HG02943 (cell line): ENCODE data around the gene DUSP16.
"Not testable (repeated sequence)": the region's sequence is repeated elsewhere in the genome, so short reads cannot be mapped to it uniquely, and the experiment has no call there.

Source experiments
- ATAC-seq: cut with Tn5 transposase; IDR thresholded peaks from one replicate; pipeline ENCODE4 v1.9.1; 2021; ENCODE audit warnings: mild to moderate bottlenecking, low read depth, moderate library complexity; ENCODE audit not compliant: unreplicated experiment

The DUSP16 gene

GRCh38 chr12:12474931-12475795 lies 87.5 kb downstream of the DUSP16 start:
- ATAC-seq = peak; percentile 87

GRCh38 chr12:12474471-12474928 lies 88.2 kb downstream of the DUSP16 start:
- ATAC-seq = peak; percentile 16

- ATAC-seq = no peak
Measured at GRCh38 chr12:12473223-12473622, 89.4 kb downstream of the DUSP16 start.

- ATAC-seq = not testable (repeated sequence)
Measured at GRCh38 chr12:12471982-12472961, 90.4 kb downstream of the DUSP16 start.

GRCh38 chr12:12470751-12471306 lies 91.8 kb downstream of the DUSP16 start:
- no peak for ATAC-seq

GRCh38 chr12:12469386-12469785 lies 93.3 kb downstream of the DUSP16 start:
- no peak for ATAC-seq

GRCh38 chr12:12468575-12468974 lies 94.1 kb downstream of the DUSP16 start:
- ATAC-seq = no peak

GRCh38 chr12:12467688-12468261 lies 94.9 kb downstream of the DUSP16 start:
- no peak for ATAC-seq

GRCh38 chr12:12467264-12467663 lies 95.4 kb downstream of the DUSP16 start:
- ATAC-seq = no peak

GRCh38 chr12:12466157-12466556 lies 96.5 kb downstream of the DUSP16 start:
- no peak for ATAC-seq

- no peak for ATAC-seq
Measured at GRCh38 chr12:12465522-12465921, 97.1 kb downstream of the DUSP16 start.

- ATAC-seq = no peak
Measured at GRCh38 chr12:12461923-12462315, 100.7 kb downstream of the DUSP16 start.

- ATAC-seq = no peak
Measured at GRCh38 chr12:12460935-12461922, 101.4 kb downstream of the DUSP16 start.

- ATAC-seq = no peak
Measured at GRCh38 chr12:12456637-12457036, 106.0 kb downstream of the DUSP16 start.

- no peak for ATAC-seq
Measured at GRCh38 chr12:12454315-12454714, 108.3 kb downstream of the DUSP16 start.

GRCh38 chr12:12453635-12454034 lies 109.0 kb downstream of the DUSP16 start:
- no peak for ATAC-seq

- no peak for ATAC-seq
Measured at GRCh38 chr12:12452326-12452902, 110.2 kb downstream of the DUSP16 start.

- ATAC-seq = no peak
Measured at GRCh38 chr12:12451098-12451497, 111.6 kb downstream of the DUSP16 start.

GRCh38 chr12:12450043-12450471 lies 112.6 kb downstream of the DUSP16 start:
- no peak for ATAC-seq
